Measurements from ENCODE around the gene ZC3H12C.

DNA sequence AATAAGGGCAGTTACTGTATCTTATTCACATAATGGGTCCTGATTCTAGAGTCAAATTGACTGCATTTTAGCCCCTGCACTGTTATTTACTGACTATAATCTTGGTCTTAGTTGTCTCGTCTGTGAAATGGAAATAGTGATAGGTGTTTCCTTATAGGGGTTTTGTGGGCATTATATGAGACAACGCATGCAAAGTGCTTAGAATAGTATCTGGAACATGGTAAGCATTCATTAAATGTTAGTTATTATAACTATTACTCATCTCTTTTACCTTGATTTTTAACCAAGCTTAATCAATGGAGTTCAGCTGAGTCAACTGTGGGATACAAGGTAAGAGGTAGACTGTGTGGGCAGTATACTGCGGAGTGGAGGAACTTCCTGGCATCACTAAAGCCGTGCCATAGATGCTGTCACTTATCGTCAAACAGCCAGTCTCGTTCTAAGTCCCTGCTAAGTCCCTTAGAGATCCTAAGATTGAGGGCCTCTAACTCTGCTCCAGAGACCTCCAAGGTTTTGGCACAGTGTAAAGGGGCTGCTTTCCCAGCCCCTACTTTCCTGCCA lies 2.6 kb upstream of the ZC3H12C start:
- TF ChIP-seq, protein P1, sequence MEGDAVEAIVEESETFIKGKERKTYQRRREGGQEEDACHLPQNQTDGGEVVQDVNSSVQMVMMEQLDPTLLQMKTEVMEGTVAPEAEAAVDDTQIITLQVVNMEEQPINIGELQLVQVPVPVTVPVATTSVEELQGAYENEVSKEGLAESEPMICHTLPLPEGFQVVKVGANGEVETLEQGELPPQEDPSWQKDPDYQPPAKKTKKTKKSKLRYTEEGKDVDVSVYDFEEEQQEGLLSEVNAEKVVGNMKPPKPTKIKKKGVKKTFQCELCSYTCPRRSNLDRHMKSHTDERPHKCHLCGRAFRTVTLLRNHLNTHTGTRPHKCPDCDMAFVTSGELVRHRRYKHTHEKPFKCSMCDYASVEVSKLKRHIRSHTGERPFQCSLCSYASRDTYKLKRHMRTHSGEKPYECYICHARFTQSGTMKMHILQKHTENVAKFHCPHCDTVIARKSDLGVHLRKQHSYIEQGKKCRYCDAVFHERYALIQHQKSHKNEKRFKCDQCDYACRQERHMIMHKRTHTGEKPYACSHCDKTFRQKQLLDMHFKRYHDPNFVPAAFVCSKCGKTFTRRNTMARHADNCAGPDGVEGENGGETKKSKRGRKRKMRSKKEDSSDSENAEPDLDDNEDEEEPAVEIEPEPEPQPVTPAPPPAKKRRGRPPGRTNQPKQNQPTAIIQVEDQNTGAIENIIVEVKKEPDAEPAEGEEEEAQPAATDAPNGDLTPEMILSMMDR (IDR thresholded peaks at IDR 0.05): no peak
- no peak for TF ChIP-seq POLR2A (IDR thresholded peaks at IDR 0.05)

Data from Peyer's patch (tissue), 4 donors.